HepG2 (cell line): ENCODE results near the gene OR6B1. TPM values are rescaled to one million over a fixed set of nuclear protein-coding genes. Genes with fewer than 3 reads are reported as not detected.

Experiments used
- ATAC-seq: fragments of 200-7000 bp; cut with Tn5 transposase; 3 replicates; pipeline ENCODE4 v1.9.1; 2020; ENCODE audit warnings: mild to moderate bottlenecking, moderate library complexity
- BruUV-seq: library from RNA; stranded (reverse); fragments of 400-500 nt; replicated peaks from 2 replicates; lab custom pipeline; 2021; lab: Mats Ljungman, UMichigan
- CTCF ChIA-PET: fragments of 300-600 bp; formaldehyde crosslinking; extraction: SDS; loops from one replicate; lab custom pipeline; 2021; ENCODE audit warnings: low total read pairs, inconsistent platforms, low intra/inter-chr PET ratio; lab: Yijun Ruan, JAX
- POLR2A ChIA-PET: fragments of 350-600 bp; sonication (Branson Sonifier 250); formaldehyde crosslinking; loops from one replicate; lab custom pipeline; 2020; ENCODE audit warnings: antibody characterized with exemption, inconsistent platforms; lab: Yijun Ruan, JAX
- DNase-seq: peaks from one replicate; pipeline ENCODE4 v3.0.0-alpha.2; 2015; ENCODE audit warnings: low spot score
- FAIRE-seq: peaks from 3 replicates; lab custom pipeline; 2011; peaks lifted over from hg19 to GRCh38; lab: Jason Lieb, UNC
- H2AFZ ChIP-seq: one replicate; pipeline ENCODE4 v1.6.1; 2011; ENCODE audit warnings: low read length, inconsistent platforms
- H3K27ac ChIP-seq: fragments of 300-600 bp; 3 replicates; pipeline ENCODE4 v1.8.0; 2011; ENCODE audit warnings: mixed run types, mild to moderate bottlenecking, mixed read lengths, low read length, inconsistent platforms; ENCODE audit not compliant: insufficient read depth; ENCODE audit errors: extremely low read length
- H3K27me3 ChIP-seq, 2 experiments: fragments of 200-600 bp in 1 of 2; 2 replicates in 1 of 2; 3 replicates in 1 of 2; pipeline versions ENCODE4 v1.6.0 to v1.8.0; 2011; ENCODE audit warnings: low read length in 2 of 2, mild to moderate bottlenecking in 2 of 2, moderate library complexity in 2 of 2, inconsistent platforms in 1 of 2; ENCODE audit not compliant: insufficient read depth in 2 of 2, control insufficient read depth in 1 of 2
- H3K36me3 ChIP-seq, 2 experiments: fragments of 200-600 bp in 1 of 2; replicated peaks in 1 of 2; 2 replicates in 1 of 2; 3 replicates in 1 of 2; pipeline versions ENCODE4 v1.5.1 to v1.8.0; 2011; ENCODE audit warnings: low read length in 2 of 2, inconsistent platforms in 1 of 2; ENCODE audit not compliant: insufficient read depth in 2 of 2, control insufficient read depth in 1 of 2
- H3K4me1 ChIP-seq: 2 replicates; pipeline ENCODE4 v1.5.1; 2012; ENCODE audit warnings: low read length, inconsistent platforms; ENCODE audit not compliant: insufficient read depth
- H3K4me2 ChIP-seq: 2 replicates; pipeline ENCODE4 v1.6.0; 2011; ENCODE audit warnings: low read depth, low read length, inconsistent platforms
- H3K4me3 ChIP-seq, 3 experiments: fragments of 200-600 bp in 1 of 3; sonication (generic), shearing (Covaris generic) in 1 of 3; replicated peaks in 1 of 3; 2 replicates each; pipeline ENCODE4 v1.5.1; 2011 to 2016; ENCODE audit warnings: low read length in 3 of 3, inconsistent platforms in 2 of 3, low read depth in 2 of 3, mild to moderate bottlenecking in 2 of 3, control low read depth in 1 of 3, mixed read lengths in 1 of 3; ENCODE audit not compliant: insufficient read depth in 1 of 3
- H3K79me2 ChIP-seq: one replicate; pipeline ENCODE4 v1.6.1; 2011; ENCODE audit warnings: low read length, inconsistent platforms; ENCODE audit not compliant: insufficient read depth
- H3K9ac ChIP-seq: 2 replicates; pipeline ENCODE4 v1.6.0; 2011; ENCODE audit warnings: mild to moderate bottlenecking, low read depth, low read length, inconsistent platforms; ENCODE audit not compliant: insufficient read depth
- H3K9me3 ChIP-seq: 2 replicates; pipeline ENCODE4 v1.5.1; 2012; ENCODE audit warnings: mild to moderate bottlenecking, low read length
- H4K20me1 ChIP-seq: 2 replicates; pipeline ENCODE4 v1.6.0; 2011; ENCODE audit warnings: inconsistent platforms, mild to moderate bottlenecking, low read length, moderate library complexity; ENCODE audit not compliant: insufficient read depth
- BHLHE40 ChIP-seq: IDR thresholded peaks from 2 replicates; pipeline ENCODE4 v1.6.1; 2011; ENCODE audit warnings: low read length, improper control_type of control experiment
- CHCHD3 ChIP-seq: sonication (generic); formaldehyde crosslinking; IDR thresholded peaks from 2 replicates; pipeline ENCODE4 v1.8.0; 2022; ENCODE audit warnings: mild to moderate bottlenecking, missing genetic modification reagents, moderate library complexity
- DNMT1 ChIP-seq: sonication (generic); formaldehyde crosslinking; IDR thresholded peaks from 2 replicates; pipeline ENCODE4 v1.5.1; 2020; ENCODE audit warnings: mild to moderate bottlenecking, missing genetic modification reagents
- MAFG ChIP-seq: sonication (generic); formaldehyde crosslinking; IDR thresholded peaks from 2 replicates; pipeline ENCODE4 v1.5.1; 2020; ENCODE audit warnings: mild to moderate bottlenecking, missing genetic modification reagents
- MLLT10 ChIP-seq: sonication (generic); formaldehyde crosslinking; IDR thresholded peaks from 2 replicates; pipeline ENCODE4 v1.4.0; 2020; ENCODE audit warnings: missing genetic modification reagents
- NCOA1 ChIP-seq: sonication (generic); formaldehyde crosslinking; IDR thresholded peaks from 2 replicates; pipeline ENCODE4 v1.9.0; 2021; ENCODE audit warnings: missing genetic modification reagents
- PAX8 ChIP-seq: sonication (generic); formaldehyde crosslinking; IDR thresholded peaks from 2 replicates; pipeline ENCODE4 v1.8.0; 2022; ENCODE audit warnings: mild to moderate bottlenecking, missing genetic modification reagents, borderline replicate concordance
- SATB2 ChIP-seq: sonication (generic); formaldehyde crosslinking; IDR thresholded peaks from 2 replicates; pipeline ENCODE4 v1.5.0; 2020; ENCODE audit warnings: missing genetic modification reagents
- SIX1 ChIP-seq: sonication (generic); formaldehyde crosslinking; IDR thresholded peaks from 2 replicates; pipeline ENCODE4 v1.4.0; 2020; ENCODE audit warnings: missing genetic modification reagents, borderline replicate concordance
- SOX6 ChIP-seq, 2 experiments: fragments of 450-650 bp in 1 of 2; sonication (generic) in 1 of 2; formaldehyde crosslinking in 1 of 2; IDR thresholded peaks; 2 replicates each; pipeline versions ENCODE4 v1.4.0 to v1.6.1; 2017 to 2020; ENCODE audit warnings: antibody characterized with exemption in 1 of 2, mild to moderate bottlenecking in 1 of 2, missing genetic modification reagents in 1 of 2
- TGIF2 ChIP-seq: IDR thresholded peaks from 2 replicates; pipeline ENCODE4 v1.6.1; 2016; ENCODE audit warnings: control low read depth, missing compliant biosample characterization
- TRIM22 ChIP-seq: fragments of 450-650 bp; IDR thresholded peaks from 2 replicates; pipeline ENCODE4 v1.6.1; 2017
- TRIM24 ChIP-seq: sonication (generic); formaldehyde crosslinking; IDR thresholded peaks from 2 replicates; pipeline ENCODE4 v1.8.0; 2022; ENCODE audit warnings: mild to moderate bottlenecking, missing genetic modification reagents
- ZNF282 ChIP-seq: fragments of 450-650 bp; IDR thresholded peaks from 2 replicates; pipeline ENCODE4 v1.6.1; 2018; ENCODE audit not compliant: partially characterized antibody
- ZNF816 ChIP-seq: sonication (generic); formaldehyde crosslinking; IDR thresholded peaks from 2 replicates; pipeline ENCODE4 v1.8.0; 2022; ENCODE audit warnings: missing genetic modification reagents, mild to moderate bottlenecking, borderline replicate concordance
- ZSCAN20 ChIP-seq: sonication (generic); formaldehyde crosslinking; IDR thresholded peaks from 2 replicates; pipeline ENCODE4 v1.4.0; 2020; ENCODE audit warnings: missing genetic modification reagents, mild to moderate bottlenecking, borderline replicate concordance
- WGBS: methylation state at CpG from one replicate; pipeline ENCODE4 v1.1.6; 2017; ENCODE audit warnings: low lambda C conversion rate; 5-methylcytosine and 5-hydroxymethylcytosine counted together
- in situ Hi-C: cut with HindIII; loops from 2 replicates; pipeline ENCODE4 v1.10.0; 2017; ENCODE audit warnings: low pct_unique_long_range_greater_than_20kb; ENCODE audit not compliant: extremely low pct_ligation_motif_present
- intact Hi-C: fragments of 100-400 bp; cut with micrococcal nuclease; formaldehyde crosslinking; loops from one replicate; pipeline ENCODE4 v1.10.0; 2022; ENCODE audit not compliant: unreplicated experiment
- polyA plus RNA-seq, 8 experiments: library from polyadenylated mRNA; depleted of rRNA in 3 of 8; stranded (reverse) in 7 of 8; unstranded in 1 of 8; fragments of >200 nt; fragmentation: Illumina TruSeq in 4 of 8; extraction: Trizol in 4 of 8; gene quantifications; 2 replicates each; pipeline versions ENCODE4 v1.2.1 to v1.2.3, GENCODE V29; 2011 to 2016; ENCODE audit warnings: low read depth in 4 of 8, missing spikeins in 1 of 8, mixed read lengths in 1 of 8; ENCODE audit not compliant: insufficient read depth in 1 of 8
- total RNA-seq, 5 experiments: library from RNA; depleted of rRNA; stranded (reverse); fragments of >200 nt; fragmentation: Illumina TruSeq; extraction: Trizol; gene quantifications; 2 replicates each; pipeline ENCODE4 v1.2.3, GENCODE V29; 2016; ENCODE audit warnings: low read depth in 1 of 5
- TF ChIP-seq, protein P1 (sequence below): sonication (generic); formaldehyde crosslinking; IDR thresholded peaks from 2 replicates; pipeline ENCODE4 v1.5.1; 2020; ENCODE audit warnings: mild to moderate bottlenecking, missing genetic modification reagents, moderate library complexity
- TF ChIP-seq, protein P2 (sequence below): IDR thresholded peaks from 2 replicates; pipeline ENCODE4 v1.6.1; 2016; ENCODE audit warnings: mild to moderate bottlenecking
- TF ChIP-seq, protein P3 (sequence below): sonication (generic); formaldehyde crosslinking; IDR thresholded peaks from 2 replicates; pipeline ENCODE4 v1.4.0; 2020; ENCODE audit warnings: mild to moderate bottlenecking, missing genetic modification reagents

OR6B1 gene
- total and polyA plus RNA-seq, 2 of the 13 experiments (the other 11 are each of a cell fraction or from before 2014, with no cell fraction given): 0.18 TPM; not detected in 1

- in situ Hi-C loops: no loop called here
- H3K79me2 ChIP-seq: no peaks in the 10 kb centered on the region
- H3K4me3 ChIP-seq: no peak overlapping the region
- TF ChIP-seq ZNF816 (no peak), BHLHE40 (no peak), SIX1 (CRISPR knock-in tag) (no peak), SATB2 (CRISPR knock-in tag) (no peak), TRIM24 (CRISPR knock-in tag) (no peak), PAX8 (no peak), TGIF2 (no peak), SOX6 (IDR thresholded peaks at IDR 0.05) (no peak), SOX6 (CRISPR knock-in tag; IDR thresholded peaks at IDR 0.05) (no peak), ZSCAN20 (CRISPR knock-in tag) (no peak), MAFG (CRISPR knock-in tag) (no peak), ZNF282 (no peak), MLLT10 (CRISPR knock-in tag) (no peak), DNMT1 (CRISPR knock-in tag) (no peak), TRIM22 (no peak), NCOA1 (no peak), CHCHD3 (CRISPR knock-in tag) (no peak)
- TF ChIP-seq, protein P1, sequence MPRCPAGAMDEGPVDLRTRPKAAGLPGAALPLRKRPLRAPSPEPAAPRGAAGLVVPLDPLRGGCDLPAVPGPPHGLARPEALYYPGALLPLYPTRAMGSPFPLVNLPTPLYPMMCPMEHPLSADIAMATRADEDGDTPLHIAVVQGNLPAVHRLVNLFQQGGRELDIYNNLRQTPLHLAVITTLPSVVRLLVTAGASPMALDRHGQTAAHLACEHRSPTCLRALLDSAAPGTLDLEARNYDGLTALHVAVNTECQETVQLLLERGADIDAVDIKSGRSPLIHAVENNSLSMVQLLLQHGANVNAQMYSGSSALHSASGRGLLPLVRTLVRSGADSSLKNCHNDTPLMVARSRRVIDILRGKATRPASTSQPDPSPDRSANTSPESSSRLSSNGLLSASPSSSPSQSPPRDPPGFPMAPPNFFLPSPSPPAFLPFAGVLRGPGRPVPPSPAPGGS (CRISPR knock-in tag): no peak
- TF ChIP-seq, protein P2, sequence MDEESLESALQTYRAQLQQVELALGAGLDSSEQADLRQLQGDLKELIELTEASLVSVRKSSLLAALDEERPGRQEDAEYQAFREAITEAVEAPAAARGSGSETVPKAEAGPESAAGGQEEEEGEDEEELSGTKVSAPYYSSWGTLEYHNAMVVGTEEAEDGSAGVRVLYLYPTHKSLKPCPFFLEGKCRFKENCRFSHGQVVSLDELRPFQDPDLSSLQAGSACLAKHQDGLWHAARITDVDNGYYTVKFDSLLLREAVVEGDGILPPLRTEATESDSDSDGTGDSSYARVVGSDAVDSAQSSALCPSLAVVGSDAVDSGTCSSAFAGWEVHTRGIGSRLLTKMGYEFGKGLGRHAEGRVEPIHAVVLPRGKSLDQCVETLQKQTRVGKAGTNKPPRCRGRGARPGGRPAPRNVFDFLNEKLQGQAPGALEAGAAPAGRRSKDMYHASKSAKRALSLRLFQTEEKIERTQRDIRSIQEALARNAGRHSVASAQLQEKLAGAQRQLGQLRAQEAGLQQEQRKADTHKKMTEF (CRISPR knock-in tag): no peak
- TF ChIP-seq, protein P3, sequence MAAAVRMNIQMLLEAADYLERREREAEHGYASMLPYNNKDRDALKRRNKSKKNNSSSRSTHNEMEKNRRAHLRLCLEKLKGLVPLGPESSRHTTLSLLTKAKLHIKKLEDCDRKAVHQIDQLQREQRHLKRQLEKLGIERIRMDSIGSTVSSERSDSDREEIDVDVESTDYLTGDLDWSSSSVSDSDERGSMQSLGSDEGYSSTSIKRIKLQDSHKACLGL: no peak
- TF ChIP-seq, all 625 proteins: peak for 0
- Histone ChIP-seq H3K4me1 (no peaks in the 10 kb centered on the region), H3K27me3 (peaks cover 0 to 3% of the 10 kb centered on the region in 2 experiments; a peak in 1 of 5 replicates), H4K20me1 (no peaks in the 10 kb centered on the region), H3K9me3 (no peaks in the 10 kb centered on the region), H3K9ac (no peak overlapping the region), H3K27ac (no peak overlapping the region), H3K36me3 (no peaks in the 10 kb centered on the region), H2AFZ (no peak overlapping the region), H3K4me2 (no peak overlapping the region)
- FAIRE-seq (no peak), ATAC-seq (no peak), DNase-seq (no peak)
- intact Hi-C loops: no loop called here
- 0% methylated on average over 3 of the region's 3 CpGs for whole genome bisulfite sequencing
- ChIA-PET POLR2A (no interaction called here), CTCF (no interaction called here)
- no TSS peak for BruUV-seq
Measured at GRCh38 chr7:144050093-144050492, 50.0 kb downstream of the OR6B1 start.
